IPS-18c (cell line): ENCODE measurements around the gene MIEN1.
"Not testable (repeated sequence)": the region's sequence is repeated elsewhere in the genome, so short reads cannot be mapped to it uniquely, and the experiment has no call there.

Experiments
- H3K4me3 ChIP-seq: 2 replicates; pipeline ENCODE4 v1.7.0; 2013; ENCODE audit warnings: low read depth, mild to moderate bottlenecking, low read length, moderate library complexity; ENCODE audit not compliant: insufficient read depth
- H3K9me3 ChIP-seq: one replicate; pipeline ENCODE4 v1.6.1; 2013; ENCODE audit warnings: mild to moderate bottlenecking, low read length, moderate library complexity; ENCODE audit not compliant: control insufficient read depth, insufficient read depth

The MIEN1 gene

GRCh38 chr17:39729280-39729851 is 966 bp downstream of the MIEN1 start:
- H3K4me3 ChIP-seq = peak overlapping the region; percentile 84
- H3K9me3 ChIP-seq = peaks cover 2% of the 10 kb centered on the region

- Histone ChIP-seq H3K4me3 (no peak overlapping the region), H3K9me3 (peaks cover 2% of the 10 kb centered on the region)
Measured at GRCh38 chr17:39727556-39727955, 2.8 kb downstream of the MIEN1 start.

GRCh38 chr17:39726617-39727016 is 3.7 kb downstream of the MIEN1 start:
- Histone ChIP-seq H3K9me3 (peaks cover 2% of the 10 kb centered on the region), H3K4me3 (no peak overlapping the region)

- H3K9me3 ChIP-seq, H3K4me3 ChIP-seq: not testable (repeated sequence)
Measured at GRCh38 chr17:39725923-39726322, 4.4 kb downstream of the MIEN1 start.

GRCh38 chr17:39724731-39725130 is 5.6 kb downstream of the MIEN1 start:
- H3K9me3 ChIP-seq = peaks cover 2% of the 10 kb centered on the region
- no peak overlapping the region for H3K4me3 ChIP-seq

GRCh38 chr17:39722965-39723848 is 7.1 kb downstream of the MIEN1 start:
- Histone ChIP-seq H3K9me3 (peaks cover 2% of the 10 kb centered on the region), H3K4me3 (no peak overlapping the region; the same call in 1 of the 2 replicates)

- H3K9me3 ChIP-seq = no peaks in the 10 kb centered on the region
- no peak overlapping the region for H3K4me3 ChIP-seq
Measured at GRCh38 chr17:39722104-39722503, 8.2 kb downstream of the MIEN1 start.

GRCh38 chr17:39719563-39720355 is 10.6 kb downstream of the MIEN1 start:
- Histone ChIP-seq H3K9me3 (no peaks in the 10 kb centered on the region), H3K4me3 (no peak overlapping the region)

GRCh38 chr17:39717660-39718059 is 12.7 kb downstream of the MIEN1 start:
- no peaks in the 10 kb centered on the region for H3K9me3 ChIP-seq
- H3K4me3 ChIP-seq = no peak overlapping the region

GRCh38 chr17:39716879-39717536 is 13.3 kb downstream of the MIEN1 start:
- H3K4me3 ChIP-seq = no peak overlapping the region
- H3K9me3 ChIP-seq = no peaks in the 10 kb centered on the region

- Histone ChIP-seq H3K9me3 (no peaks in the 10 kb centered on the region), H3K4me3 (no peak overlapping the region)
Measured at GRCh38 chr17:39716073-39716818, 14.1 kb downstream of the MIEN1 start.

GRCh38 chr17:39715375-39716072 is 14.8 kb downstream of the MIEN1 start:
- Histone ChIP-seq H3K9me3 (no peaks in the 10 kb centered on the region), H3K4me3 (no peak overlapping the region)

- H3K9me3 ChIP-seq = no peaks in the 10 kb centered on the region
Measured at GRCh38 chr17:39714234-39714633, 16.1 kb downstream of the MIEN1 start.

GRCh38 chr17:39711851-39712250 is 18.5 kb downstream of the MIEN1 start:
- Histone ChIP-seq H3K9me3 (no peaks in the 10 kb centered on the region), H3K4me3 (no peak overlapping the region)

More at GRCh38 chr17:39714234-39714633, 16.1 kb downstream of the MIEN1 start:
- no peak overlapping the region for H3K4me3 ChIP-seq

- not testable (repeated sequence) for H3K4me3 ChIP-seq, H3K9me3 ChIP-seq
Measured at GRCh38 chr17:39711071-39711470, 19.3 kb downstream of the MIEN1 start.
